GM18951 (cell line): Measurements from ENCODE around the gene SLC25A1.

Source experiments
- POLR2A ChIP-seq: IDR thresholded peaks from 4 replicates; pipeline ENCODE4 v1.6.1; 2011; ENCODE audit warnings: mild to moderate bottlenecking; ENCODE audit not compliant: insufficient read length, insufficient read depth; ENCODE audit errors: extremely low read depth
- in situ Hi-C: fragments of 300-500 bp; cut with MboI; formaldehyde crosslinking; loops from one replicate; pipeline ENCODE4 v1.12.0; 2022; ENCODE audit warnings: low sequenced_read_pairs, mixed read lengths, inconsistent platforms; ENCODE audit not compliant: unreplicated experiment

The SLC25A1 gene

DNA sequence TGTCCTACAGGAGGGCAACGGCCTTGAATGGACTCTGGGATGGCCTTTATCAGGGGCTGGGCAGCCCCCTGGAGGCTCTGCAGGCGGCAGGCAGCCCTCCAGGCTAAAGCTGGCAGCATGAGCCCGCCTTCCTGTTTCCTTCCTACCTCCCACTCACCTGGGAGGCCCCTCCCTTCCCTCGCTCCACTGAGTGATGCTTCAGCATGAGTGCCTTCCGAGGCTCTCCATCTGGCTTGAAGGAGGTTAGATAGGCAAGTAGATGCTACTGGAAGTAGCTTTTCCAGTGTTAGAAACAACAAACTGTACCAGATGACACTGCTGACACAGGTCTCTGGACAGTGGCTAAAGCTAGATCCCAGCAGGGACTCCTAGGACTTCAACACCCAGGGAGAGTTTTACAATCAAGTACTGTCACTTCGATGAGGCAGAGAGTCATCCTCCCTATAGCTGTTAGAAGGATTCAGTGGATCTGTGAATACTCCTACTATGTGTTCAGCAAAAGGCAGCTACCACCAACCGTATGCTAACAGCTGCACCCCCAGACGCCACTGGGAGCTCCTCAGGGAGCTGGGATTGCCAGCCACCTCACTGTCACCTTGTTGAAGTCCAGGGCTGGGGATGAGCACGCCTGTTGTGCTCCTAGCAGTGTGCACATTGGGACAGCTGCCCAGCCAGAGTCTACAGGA is 4.1 kb upstream of the SLC25A1 start:
- in situ Hi-C loops, result loop anchor here (25.0 kb wide), 1 partner anchor 455 kb away; no protein-coding TSS in a partner anchor

DNA sequence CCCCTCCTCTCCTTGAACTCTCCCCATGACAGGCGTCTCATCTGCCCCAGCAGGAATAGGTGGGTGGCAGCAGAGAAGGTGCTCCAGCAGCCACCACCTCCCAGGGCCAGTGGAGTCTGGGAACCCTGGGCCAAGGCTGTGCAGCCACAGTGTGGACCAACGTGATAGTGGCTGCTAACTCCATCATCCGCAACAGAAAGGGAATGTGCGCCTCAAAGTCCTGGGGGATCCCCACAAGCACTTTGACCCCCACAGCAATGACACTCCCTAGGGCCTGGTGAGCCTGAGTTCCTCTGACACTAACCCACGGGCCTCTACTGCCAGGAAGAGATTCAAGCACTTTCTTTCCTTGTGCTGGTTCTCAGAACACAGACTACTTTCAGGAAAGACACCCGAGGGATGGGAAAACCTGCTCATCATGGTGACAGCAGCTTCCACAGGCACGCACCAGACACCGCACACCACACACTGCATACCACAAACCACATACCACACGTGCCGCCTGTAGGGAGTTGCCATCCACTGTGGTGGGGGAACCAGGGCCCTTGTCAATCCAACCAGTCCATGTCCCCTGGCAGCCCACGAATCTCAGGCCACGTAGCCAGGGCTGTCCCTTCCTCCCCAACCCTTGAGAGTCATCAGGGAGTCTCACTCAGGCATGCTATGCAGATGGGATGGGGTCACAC is 3.4 kb upstream of the SLC25A1 start:
- no peak for TF ChIP-seq POLR2A
- in situ Hi-C loops, result loop anchor here (25.0 kb wide), 1 partner anchor 455 kb away; no protein-coding TSS in a partner anchor

More for the DNA sequence above, 4.1 kb upstream of the SLC25A1 start:
- TF ChIP-seq POLR2A, result no peak

DNA sequence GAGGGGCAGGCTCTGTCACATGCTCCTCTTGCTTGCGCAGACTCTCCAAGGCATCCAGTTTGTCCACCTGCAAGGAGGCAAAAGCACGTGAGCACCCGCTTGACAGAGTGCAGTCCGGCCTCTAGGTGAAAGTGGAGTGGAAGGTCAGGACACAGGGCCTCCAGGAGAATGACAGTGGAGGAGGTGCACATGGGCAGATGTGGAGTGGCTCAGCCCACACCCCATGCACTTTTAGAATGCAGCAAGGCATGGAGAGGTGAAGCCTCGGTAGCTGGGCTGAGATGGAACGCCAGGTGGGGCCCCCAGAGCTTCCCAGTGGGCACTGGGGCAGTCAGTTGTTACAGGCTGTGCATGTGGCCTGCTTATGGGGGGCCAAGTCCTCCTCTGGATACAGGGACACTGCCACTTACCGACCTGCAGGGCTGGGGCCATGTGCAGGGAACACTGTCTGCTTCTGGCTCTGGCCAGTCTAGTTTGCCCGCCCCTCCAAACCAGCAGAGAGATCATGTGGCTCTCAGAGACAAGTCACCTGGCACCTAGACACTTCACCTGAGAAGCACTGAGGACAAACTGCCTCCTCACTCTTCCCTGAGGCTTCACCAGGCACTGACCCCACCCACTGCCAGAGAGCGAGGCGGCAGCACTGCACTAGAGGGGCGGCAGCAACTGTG is 2.3 kb upstream of the SLC25A1 start:
- in situ Hi-C loops, result loop anchor here (25.0 kb wide), 1 partner anchor 456 kb away; no protein-coding TSS in a partner anchor
- no peak for TF ChIP-seq POLR2A

DNA sequence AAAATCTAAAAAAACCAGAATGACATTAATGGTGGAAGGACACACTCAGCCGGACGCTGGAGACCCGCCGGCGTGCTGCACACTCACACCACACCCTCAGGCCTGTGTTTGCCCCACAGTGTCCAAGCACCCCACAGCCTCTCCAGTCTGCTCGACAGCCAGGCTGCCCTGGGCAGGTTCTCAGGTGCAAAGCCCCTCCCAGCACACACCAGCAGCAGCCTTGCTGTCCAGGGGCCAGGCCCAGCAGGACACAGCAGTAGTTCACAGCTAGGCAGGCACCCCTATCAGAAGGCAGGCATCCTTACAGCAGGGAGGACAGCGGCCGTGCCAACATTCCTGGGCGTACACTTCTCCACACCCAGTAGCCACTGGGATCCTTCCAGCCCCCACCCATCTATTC is 1.7 kb upstream of the SLC25A1 start:
- in situ Hi-C loops, result loop anchor here (25.0 kb wide), 1 partner anchor 457 kb away; no protein-coding TSS in a partner anchor
- no peak for TF ChIP-seq POLR2A

DNA sequence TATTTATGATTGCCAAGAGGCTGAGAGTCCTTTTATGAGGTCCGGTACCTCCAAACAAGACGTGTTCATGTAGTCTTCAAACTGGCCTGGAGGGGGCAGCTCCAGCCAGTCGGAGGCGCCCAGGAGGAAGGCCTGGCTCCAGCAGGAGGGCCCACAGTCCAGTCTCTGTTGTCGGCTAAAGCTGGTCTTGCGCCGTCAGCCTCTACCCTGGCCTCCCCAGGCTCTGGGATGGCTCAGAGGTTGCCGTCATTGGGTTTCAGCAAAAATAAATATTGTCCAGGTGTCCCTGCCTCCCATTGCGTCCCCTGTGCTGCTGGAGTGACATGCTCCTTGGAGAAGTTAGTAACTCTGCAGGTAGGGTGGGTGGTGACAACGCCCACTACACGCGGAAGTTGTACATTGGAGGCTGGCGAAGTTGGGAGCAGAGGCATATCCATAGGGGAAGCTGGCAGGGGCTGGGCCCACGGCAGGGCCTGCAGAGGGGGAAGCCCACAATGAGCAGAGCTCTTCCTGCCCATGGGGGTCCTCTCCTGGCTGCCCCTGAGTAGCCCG is 1.0 kb upstream of the SLC25A1 start:
- TF ChIP-seq POLR2A, result no peak
- in situ Hi-C loops, result loop anchor here (25.0 kb wide), 1 partner anchor 458 kb away; no protein-coding TSS in a partner anchor

DNA sequence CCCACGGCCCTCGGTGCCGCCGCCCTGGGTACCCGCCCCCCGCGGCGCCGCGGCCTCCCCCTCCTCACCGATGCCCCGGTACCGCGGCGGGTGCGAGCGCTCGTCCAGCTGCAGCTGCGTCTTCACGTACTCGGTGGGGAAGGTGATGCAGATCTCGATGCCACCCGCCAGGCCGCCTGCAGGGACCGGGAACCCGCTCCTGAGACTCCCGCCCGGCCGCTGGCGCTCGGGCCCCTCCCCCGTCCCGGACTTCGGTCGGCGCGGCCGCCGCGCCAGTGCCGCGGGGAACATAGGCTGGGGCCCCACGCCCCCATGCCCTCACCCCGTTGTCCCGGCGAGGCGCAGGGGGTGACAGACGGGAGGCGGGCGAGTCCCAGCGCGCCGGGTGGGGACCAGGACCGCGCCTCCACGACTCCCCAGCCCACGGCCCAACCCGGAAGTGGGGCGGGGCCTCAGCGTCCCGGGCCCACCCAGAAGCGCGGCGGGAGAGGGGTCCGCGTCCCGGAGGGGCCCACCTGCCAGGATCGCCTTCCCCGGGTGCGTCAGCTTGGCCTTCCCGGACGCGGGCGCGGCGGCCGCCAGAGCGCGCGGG is 375 bp downstream of the SLC25A1 start:
- in situ Hi-C loops, result loop anchor here (25.0 kb wide), 1 partner anchor 459 kb away; no protein-coding TSS in a partner anchor
- TF ChIP-seq POLR2A, result no peak

DNA sequence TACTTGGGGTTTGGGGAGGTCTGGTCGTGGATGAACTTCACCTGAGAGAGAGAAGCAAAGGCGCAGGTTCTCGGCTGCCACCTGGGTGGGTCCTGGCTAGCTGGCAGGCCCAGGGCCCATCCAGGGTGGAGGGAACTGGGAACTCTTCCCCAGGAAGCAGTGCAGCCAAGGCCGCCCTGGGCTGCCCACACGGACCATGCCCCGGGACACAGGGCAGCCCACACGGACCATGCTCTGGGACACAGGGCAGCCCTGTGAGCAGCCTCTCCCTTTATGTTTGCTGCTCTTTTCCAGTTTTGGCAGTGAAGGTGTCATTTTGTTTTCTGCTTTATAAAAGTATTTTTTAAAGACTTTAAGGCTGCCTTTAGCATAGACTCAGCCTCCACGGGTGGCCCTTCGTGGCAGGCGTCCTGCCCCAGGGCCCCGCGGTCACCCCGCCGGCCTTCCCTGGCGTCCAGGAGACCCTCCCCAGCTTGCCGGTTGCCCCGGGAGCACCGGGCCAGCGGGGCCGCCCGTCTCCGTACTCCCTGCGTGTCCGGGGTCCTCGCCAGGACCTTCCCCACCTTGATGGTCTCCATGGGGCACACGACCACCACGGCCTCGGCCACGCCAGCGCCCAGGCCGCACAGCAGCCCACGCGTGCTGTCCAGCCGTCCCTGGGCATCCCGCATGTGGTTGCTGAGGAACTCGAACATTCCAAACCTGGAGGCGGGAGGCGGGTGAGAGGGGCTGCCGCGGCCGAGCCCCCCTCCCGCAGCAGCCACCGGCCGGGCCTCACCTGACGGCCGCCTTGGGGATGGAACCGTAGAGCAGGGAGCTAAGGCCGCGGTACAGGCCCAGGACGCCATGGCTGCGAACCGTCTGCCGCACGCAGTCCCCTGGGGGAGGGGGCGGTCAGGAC is 1.1 kb downstream of the SLC25A1 start:
- in situ Hi-C loops, result loop anchor here (25.0 kb wide), 1 partner anchor 460 kb away; no protein-coding TSS in a partner anchor
- no peak for TF ChIP-seq POLR2A

DNA sequence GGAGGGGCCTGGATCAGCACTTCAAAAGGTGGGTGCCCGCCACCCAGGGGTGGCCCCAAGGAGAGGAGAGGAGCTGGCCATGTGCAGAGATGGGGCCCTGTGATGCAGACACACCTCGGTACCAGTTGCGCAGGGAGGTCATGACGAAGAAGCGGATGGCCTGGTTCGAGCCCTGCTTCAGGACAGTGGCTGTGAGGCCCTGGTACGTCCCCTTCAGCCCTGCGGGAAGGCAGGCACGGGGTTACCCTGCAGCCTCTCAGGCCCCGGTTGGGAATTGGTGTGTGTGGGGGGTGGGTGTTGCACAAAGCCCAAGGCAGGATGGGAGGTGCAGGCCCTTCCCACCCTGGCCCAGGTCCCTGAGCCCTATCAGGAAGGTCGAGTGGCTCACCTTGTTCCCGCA is 1.8 kb downstream of the SLC25A1 start:
- TF ChIP-seq POLR2A, result no peak
- in situ Hi-C loops, result loop anchor here (25.0 kb wide), 1 partner anchor 461 kb away; no protein-coding TSS in a partner anchor

DNA sequence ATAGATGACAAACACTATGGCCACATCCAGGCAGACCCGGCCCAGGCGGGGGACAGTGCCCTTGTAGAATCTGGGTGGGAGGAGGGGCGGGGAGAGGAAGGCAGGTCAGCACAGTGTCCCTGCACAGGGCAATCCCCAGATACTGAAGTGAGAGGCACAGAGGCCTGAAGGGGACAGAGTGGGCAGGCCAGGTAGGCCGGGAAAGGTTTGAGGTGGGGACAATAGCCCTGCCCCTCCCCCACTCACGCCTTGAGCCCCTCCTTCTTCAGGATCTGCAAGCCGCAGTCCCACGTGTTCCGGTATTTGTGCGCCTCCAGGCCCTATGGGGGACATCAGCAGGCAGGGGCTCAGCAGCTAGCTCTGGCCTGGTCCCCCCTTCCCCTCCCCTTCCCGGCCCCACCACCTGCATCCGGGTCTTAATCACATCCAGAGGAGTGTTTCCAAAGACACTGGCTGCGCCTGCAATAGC is 2.3 kb downstream of the SLC25A1 start:
- TF ChIP-seq POLR2A, result no peak
- in situ Hi-C loops, result loop anchor here (25.0 kb wide), 1 partner anchor 461 kb away; no protein-coding TSS in a partner anchor

DNA sequence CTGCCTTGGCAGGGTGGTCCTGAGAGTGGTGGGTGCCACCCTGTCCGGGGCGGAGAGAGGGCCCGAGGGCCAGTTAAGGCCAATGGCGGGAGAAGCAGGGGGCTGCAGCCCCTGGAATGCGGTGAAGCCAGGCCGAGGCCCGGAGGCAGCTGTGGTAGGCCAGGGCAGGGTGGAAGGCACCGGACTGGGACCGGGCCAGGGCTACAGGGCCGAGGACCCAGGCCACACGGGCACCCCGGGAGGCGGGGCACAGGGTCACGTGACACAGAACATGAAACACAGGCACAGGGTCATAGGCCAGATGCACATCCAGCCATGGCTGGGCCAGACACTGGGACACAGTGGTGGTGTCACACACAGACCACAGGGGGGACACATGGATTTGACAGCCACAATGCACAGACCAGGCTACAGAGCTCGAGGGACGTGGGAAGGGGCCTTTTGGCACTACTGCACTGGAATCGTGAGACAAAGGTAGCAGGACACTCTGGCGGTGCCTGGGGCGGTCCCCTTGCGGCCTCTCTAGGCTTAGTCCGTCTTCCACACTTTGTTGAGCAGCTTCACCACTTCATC is 2.8 kb downstream of the SLC25A1 start:
- peak; percentile 9 for TF ChIP-seq POLR2A
- in situ Hi-C loops, result loop anchor here (25.0 kb wide), 1 partner anchor 462 kb away; no protein-coding TSS in a partner anchor

DNA sequence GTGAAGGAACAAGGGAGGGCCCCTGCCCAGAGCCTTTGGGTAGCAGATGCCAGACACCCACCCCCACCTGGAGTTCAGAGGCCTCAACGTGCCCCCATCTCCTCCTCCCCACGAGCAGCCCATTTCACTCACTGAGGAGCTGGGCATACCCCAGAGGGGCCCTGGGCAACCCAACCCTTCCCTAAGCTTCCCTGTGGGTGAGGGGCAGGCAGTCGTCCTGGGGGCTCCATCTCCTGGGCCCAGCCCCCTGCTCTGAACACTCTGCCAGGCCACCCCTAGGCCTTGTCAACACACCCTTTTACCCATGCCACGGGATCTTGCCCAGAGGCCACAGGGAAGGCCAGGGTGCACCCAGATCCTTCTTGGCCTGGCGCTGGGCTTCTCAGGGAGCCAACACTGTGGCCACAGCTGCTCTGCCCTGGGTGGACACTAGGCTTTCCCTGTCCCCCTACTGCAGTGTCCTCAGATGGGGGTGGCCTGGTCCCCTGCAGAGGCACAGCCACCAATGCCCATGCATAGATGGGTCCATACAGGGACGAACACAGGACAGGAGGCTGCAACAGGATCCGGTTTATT is 3.4 kb downstream of the SLC25A1 start:
- TF ChIP-seq POLR2A, result no peak
- in situ Hi-C loops, result loop anchor here (25.0 kb wide), 1 partner anchor 462 kb away; no protein-coding TSS in a partner anchor
